Muscle of leg (tissue), 11 donors: ENCODE results near the gene KCNK17. TPM values are rescaled to one million over a fixed set of nuclear protein-coding genes. Genes with fewer than 3 reads are reported as not detected.

ENCODE experiments used
- DNase-seq: peaks from one replicate; pipeline ENCODE4 v3.0.0; 2013
- H3K27ac ChIP-seq: one replicate; pipeline ENCODE4 v1.5.1; 2013; ENCODE audit warnings: mild to moderate bottlenecking, low read length, control low read depth
- H3K27me3 ChIP-seq: one replicate; pipeline ENCODE4 v1.6.1; 2013; ENCODE audit warnings: low read length; ENCODE audit not compliant: control insufficient read depth, insufficient read depth
- H3K36me3 ChIP-seq: one replicate; pipeline ENCODE4 v1.6.1; 2013; ENCODE audit warnings: low read length; ENCODE audit not compliant: control insufficient read depth, insufficient read depth
- H3K4me1 ChIP-seq: one replicate; pipeline ENCODE4 v1.6.1; 2013; ENCODE audit warnings: low read length; ENCODE audit not compliant: control insufficient read depth, insufficient read depth
- H3K4me3 ChIP-seq: one replicate; pipeline ENCODE4 v1.5.1; 2013; ENCODE audit warnings: low read length, control low read depth
- H3K9me3 ChIP-seq: replicated peaks from 2 replicates; pipeline ENCODE4 v1.6.1; 2013; ENCODE audit warnings: low read depth, low read length; ENCODE audit not compliant: control insufficient read depth
- WGBS: methylation state at CpG from one replicate; pipeline ENCODE4 v1.1.5; 2013; ENCODE audit warnings: missing lambda C conversion rate; ENCODE audit not compliant: insufficient coverage; 5-methylcytosine and 5-hydroxymethylcytosine counted together
- polyA plus RNA-seq, 8 donors: library from polyadenylated mRNA; unstranded; fragments of 120-200 nt; gene quantifications; one replicate each; pipeline versions ENCODE4 v1.2.1 to v1.2.3, GENCODE V29; 2013; ENCODE audit warnings: inconsistent platforms in 1 of 8, low replicate concordance in 1 of 8; ENCODE audit not compliant: insufficient read length in 8 of 8, insufficient read depth in 1 of 8
- total RNA-seq: library from RNA; stranded (reverse); fragments of 120-200 nt; gene quantifications from one replicate; pipeline ENCODE4 v1.2.4, GENCODE V29; 2013

The KCNK17 gene
- total and polyA plus RNA-seq, 9 donors: 0.08 to 1.3 (median 0.44) TPM; not detected in 4

DNA sequence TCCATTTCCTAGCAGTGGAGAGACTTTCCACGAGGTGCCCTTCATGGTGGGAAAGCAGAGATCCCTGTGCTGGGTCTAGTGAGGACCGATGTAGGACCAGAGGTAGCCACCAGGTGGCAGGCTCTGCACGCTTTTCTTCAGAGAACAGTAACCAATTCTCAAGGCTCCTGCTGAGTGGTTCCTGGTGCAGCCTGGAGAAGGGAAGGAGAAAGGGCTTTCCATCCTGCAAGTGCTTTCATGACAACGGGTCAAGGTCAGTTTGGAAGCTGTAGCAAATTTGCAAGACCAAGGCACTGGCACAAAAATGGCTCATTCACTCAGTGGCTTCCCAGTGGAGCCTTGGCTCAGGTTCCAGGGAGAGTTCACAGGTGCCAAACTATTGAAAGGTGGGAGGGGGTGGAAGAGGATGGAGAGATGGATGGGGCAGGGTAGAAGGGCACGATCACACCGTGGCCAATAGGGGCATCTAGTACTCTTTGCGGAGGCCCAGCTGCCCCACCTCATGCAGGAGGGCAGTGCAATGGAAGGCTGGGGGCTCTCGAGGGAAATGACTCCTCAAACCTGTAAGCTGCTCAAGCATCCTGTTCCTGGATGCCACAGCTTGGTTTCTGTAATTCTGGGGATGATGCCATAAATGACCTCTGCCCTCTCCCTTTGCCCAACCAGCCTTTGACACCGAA lies 33.8 kb upstream of the KCNK17 start:
- Histone ChIP-seq H3K4me1 (peaks cover 10% of the 10 kb centered on the region), H3K4me3 (no peak overlapping the region), H3K36me3 (no peaks in the 10 kb centered on the region), H3K9me3 (no peaks in the 10 kb centered on the region), H3K27ac (no peak overlapping the region), H3K27me3 (peaks cover 2% of the 10 kb centered on the region)
- peak; percentile 72 for DNase-seq
- 30% methylated on average over 7 of the region's 9 CpGs for WGBS

DNA sequence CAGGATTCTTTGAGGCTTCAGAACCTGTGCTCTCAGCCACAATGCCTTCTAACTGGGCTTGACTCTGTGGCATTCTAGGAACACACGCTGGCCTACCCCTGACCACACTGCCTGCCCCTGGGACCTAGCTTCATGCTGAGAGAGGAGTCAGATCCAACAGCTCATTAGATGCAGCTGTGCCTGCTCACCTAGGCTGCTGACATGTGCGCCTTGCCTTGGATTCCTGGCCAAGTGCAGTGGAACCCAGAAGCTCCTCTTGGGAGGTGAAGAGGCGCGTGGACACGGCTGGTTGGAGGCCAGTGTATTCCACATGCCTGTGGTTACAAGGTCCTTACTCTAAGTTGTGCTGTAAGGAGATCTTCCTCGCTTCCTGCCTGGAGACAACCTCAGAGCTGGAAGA lies 33.0 kb upstream of the KCNK17 start:
- Histone ChIP-seq H3K9me3 (no peaks in the 10 kb centered on the region), H3K27me3 (peaks cover 2% of the 10 kb centered on the region), H3K27ac (no peak overlapping the region), H3K4me1 (peaks cover 15% of the 10 kb centered on the region), H3K4me3 (no peak overlapping the region), H3K36me3 (no peaks in the 10 kb centered on the region)
- DNase-seq: no peak
- WGBS: 69% methylated on average over 5 of the region's 6 CpGs

DNA sequence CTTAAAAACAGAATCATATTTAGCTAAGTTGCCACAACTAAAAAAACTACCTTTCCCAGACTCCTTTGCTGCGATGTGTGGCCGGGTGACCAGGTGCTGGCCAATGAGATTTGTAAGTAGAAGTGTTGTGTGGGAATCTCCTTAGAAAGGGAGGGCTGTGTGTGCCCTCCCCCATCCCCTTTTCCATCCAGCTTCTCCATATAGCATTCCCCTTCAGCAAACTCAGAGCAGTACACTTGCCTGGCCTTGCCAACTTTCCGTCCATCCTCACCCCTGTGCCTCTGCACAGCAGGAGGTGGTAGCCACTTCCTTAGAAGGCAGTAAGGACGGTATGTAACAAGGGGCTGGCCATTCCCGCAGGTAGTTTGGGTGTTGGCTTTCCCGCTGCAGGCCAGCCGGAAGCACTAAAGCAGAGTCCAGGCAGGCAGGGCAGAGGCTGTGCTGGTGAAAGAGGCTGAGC lies 30.6 kb upstream of the KCNK17 start:
- Histone ChIP-seq H3K4me3 (no peak overlapping the region), H3K9me3 (no peaks in the 10 kb centered on the region), H3K4me1 (peaks cover 17% of the 10 kb centered on the region), H3K36me3 (no peaks in the 10 kb centered on the region), H3K27ac (no peak overlapping the region), H3K27me3 (peaks cover 3% of the 10 kb centered on the region)
- 39% methylated on average over 4 of the region's 7 CpGs for WGBS
- DNase-seq: no peak

DNA sequence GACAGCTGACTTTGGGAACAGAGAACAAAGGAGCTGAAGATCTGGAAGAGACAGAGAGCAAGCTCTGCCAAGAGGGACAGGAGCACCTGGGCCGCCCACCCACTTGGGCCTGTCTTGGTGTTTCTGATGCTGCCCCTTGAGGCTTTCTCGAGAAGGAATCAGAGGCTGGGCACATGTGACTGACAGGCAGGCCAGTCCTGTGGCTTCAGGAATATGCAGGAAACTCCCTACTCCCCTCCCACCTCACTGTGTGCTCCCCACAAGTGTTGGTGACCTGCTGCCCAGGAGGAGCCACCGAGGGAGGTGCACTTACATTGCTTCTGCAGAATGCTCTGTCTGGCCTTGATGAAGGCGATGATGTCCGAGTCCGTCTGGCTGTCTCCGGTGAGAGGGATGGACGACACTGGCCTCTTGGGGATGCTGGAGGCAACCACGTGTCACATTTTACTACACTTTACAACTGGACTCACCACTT lies 29.2 kb upstream of the KCNK17 start:
- WGBS: 76% methylated on average over 8 of the region's 9 CpGs
- H3K9me3 ChIP-seq: no peaks in the 10 kb centered on the region
- no peaks in the 10 kb centered on the region for H3K36me3 ChIP-seq
- H3K4me3 ChIP-seq: no peak overlapping the region
- peaks cover 5% of the 10 kb centered on the region for H3K27me3 ChIP-seq
- H3K4me1 ChIP-seq: peaks cover 22% of the 10 kb centered on the region
- no peak overlapping the region for H3K27ac ChIP-seq
- no peak for DNase-seq

DNA sequence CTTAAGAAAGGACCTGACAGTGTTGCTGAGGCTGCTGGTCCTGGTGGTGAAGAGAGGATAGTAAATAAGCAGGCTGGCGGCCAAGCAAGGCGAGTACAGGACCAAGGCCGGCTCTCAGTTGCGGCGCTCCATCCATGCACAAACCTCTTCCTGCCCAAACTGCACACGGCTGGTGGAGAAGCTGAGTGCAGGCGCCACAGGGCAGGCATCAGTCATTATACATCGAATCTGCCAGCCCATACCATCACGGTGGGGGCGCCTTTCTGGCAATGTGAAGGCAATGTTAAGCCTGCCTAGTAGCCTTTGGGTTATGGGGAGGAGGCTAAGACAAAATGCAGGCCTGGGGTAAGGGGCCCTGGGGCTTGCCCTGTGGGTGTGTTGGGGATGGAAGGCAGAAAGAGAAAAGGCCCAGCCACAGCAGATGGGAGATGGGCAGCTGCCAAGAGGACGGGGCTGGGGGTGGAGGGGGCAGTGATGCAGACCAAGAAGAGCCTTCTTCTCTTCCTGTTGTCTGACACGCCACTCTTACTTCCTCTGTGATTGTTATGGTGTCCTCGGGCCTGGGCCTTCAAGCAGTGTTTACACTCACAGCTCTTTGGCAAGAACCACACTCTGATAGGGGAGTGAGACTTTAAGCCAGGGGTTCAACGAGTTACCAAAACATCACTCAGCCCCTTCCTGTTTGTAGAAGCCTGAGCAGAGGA lies 28.6 kb upstream of the KCNK17 start:
- DNase-seq: no peak
- H3K4me3 ChIP-seq: no peak overlapping the region
- 89% methylated on average over 10 of the region's 14 CpGs for WGBS
- no peaks in the 10 kb centered on the region for H3K36me3 ChIP-seq
- peaks cover 8% of the 10 kb centered on the region for H3K27me3 ChIP-seq
- no peaks in the 10 kb centered on the region for H3K9me3 ChIP-seq
- no peak overlapping the region for H3K27ac ChIP-seq
- peaks cover 22% of the 10 kb centered on the region for H3K4me1 ChIP-seq

DNA sequence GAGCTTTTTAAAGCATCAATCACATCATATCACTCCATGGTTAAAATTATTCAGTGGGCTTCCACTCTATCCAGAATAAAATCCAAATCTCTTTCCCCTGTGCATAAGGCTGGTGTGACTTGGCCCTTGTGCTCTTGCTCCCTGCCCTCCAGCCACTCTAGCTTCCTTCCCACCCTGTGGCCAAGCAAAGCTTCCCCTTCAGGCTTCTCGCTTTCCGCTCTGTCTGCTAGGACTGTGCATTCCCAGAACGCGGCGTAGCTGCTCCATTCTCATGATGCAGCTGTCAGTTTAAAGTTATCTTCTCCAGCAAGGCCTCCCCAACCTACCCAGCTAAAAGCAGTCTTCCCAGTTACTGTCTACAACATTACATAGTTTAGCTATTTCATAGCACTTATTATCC lies 27.7 kb upstream of the KCNK17 start:
- H3K9me3 ChIP-seq: no peaks in the 10 kb centered on the region
- H3K27me3 ChIP-seq: peaks cover 8% of the 10 kb centered on the region
- no peaks in the 10 kb centered on the region for H3K36me3 ChIP-seq
- no peak overlapping the region for H3K27ac ChIP-seq
- 85% methylated on average over 5 of the region's 5 CpGs for WGBS
- peaks cover 19% of the 10 kb centered on the region for H3K4me1 ChIP-seq
- no peak for DNase-seq
- H3K4me3 ChIP-seq: no peak overlapping the region

DNA sequence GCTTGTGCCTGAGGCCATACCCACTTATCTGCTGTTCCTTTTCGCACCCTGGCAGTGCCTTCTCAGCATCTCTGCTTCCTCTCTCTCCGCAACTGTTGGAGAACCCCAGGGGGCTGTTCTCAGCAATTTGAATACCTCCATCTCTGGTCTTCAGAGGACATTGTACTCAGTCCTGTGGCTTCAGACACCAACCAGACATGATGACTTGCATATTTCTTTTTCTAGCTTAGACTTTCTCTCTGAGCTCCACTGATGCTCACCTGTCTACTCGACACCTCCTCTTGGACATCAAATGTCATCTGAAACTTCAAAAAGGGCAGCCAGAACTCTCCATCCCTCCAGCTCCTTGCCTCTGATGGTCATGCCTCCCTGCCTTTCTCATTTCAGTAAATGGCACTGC lies 27.1 kb upstream of the KCNK17 start:
- Histone ChIP-seq H3K36me3 (no peaks in the 10 kb centered on the region), H3K4me1 (peaks cover 19% of the 10 kb centered on the region), H3K9me3 (no peaks in the 10 kb centered on the region), H3K27ac (no peak overlapping the region), H3K27me3 (peaks cover 8% of the 10 kb centered on the region), H3K4me3 (no peak overlapping the region)
- 81% methylated on average over 3 of the region's 3 CpGs for WGBS
- DNase-seq: no peak

DNA sequence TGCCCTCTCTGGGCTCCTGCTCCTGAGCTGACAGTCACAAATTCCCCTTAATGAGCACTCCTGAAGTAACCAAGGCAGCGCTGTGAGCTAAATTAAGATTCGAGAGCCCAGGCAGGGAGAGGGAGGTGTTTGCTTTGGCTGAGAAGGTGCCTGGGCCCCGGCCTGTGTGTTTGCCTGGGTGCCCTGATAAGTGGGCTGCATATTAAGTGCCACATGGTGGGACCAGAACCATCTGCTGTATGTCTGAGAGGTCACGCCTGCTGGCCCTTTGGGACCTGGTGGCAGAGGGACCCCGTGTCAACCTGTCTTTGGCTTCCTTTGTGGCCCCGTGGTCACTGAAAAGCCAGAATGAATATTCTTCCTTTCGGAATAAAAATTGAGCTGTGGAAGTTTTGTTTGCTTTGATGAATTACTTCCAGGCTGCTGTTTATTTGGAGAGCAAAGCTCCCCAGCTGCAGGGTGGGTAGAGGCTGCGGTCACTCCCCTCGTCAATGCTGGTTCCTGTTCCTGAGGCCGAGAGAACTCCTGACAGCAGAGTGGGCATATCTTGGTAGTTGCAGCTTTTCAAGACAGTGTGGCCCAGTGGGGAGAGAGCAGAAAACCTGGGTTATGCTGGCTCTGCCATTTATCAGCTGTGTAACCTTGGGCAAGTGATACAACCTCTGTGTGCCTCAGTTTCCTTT lies 25.8 kb upstream of the KCNK17 start:
- Histone ChIP-seq H3K9me3 (no peaks in the 10 kb centered on the region), H3K27ac (no peak overlapping the region), H3K4me1 (peaks cover 19% of the 10 kb centered on the region), H3K27me3 (peaks cover 12% of the 10 kb centered on the region), H3K36me3 (no peaks in the 10 kb centered on the region), H3K4me3 (no peak overlapping the region)
- WGBS: 13% methylated on average over 9 of the region's 10 CpGs
- peak; percentile 44 for DNase-seq

DNA sequence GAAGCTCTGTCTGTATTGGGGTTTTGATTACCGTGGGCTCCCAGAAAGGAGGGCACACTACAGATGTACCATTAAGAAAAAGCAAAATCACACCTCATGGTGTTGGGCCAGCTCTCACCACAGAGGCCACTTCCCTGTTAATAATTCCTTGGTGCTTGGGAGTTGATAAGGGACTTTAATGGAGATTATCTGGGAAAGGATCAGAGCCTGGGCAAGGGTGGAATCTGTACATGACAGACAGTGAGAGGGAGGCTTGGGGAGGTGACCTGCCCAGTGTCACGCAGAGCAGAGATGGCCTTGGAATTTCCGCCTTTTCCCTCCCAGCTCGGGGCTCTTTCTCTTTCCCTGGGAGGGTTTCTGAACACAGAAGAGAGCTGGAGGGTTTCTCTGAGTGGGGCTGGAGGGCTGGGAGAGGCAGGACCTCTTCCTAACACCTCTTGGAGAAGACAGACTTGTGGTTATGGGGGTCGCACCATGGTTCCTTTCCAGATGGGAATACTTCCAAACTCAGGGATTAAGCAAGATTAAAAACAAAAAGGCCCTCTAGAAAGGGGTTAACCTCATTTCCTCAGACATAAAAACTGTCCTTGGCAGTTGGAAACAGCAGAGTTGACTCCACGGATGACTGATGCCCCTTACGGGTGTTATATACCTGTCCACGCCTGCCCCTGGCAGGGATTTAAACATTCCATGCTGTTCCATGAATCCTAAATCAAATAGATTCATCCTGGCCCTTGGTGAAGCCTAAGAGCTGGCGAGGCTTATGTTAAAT lies 25.1 kb upstream of the KCNK17 start:
- H3K27ac ChIP-seq: no peak overlapping the region
- 40% methylated on average over 5 of the region's 9 CpGs for WGBS
- no peak for DNase-seq
- no peaks in the 10 kb centered on the region for H3K36me3 ChIP-seq
- H3K27me3 ChIP-seq: peaks cover 12% of the 10 kb centered on the region
- H3K4me1 ChIP-seq: peaks cover 19% of the 10 kb centered on the region
- H3K9me3 ChIP-seq: no peaks in the 10 kb centered on the region
- no peak overlapping the region for H3K4me3 ChIP-seq
